H1 (cell line): ENCODE measurements around the gene ELFN1. TPM values are rescaled to one million over a fixed set of nuclear protein-coding genes. Genes with fewer than 3 reads are reported as not detected.

ENCODE experiments used
- CBX8 ChIP-seq: fragments of 300-800, 300-1000 bp; sonication (generic); IDR thresholded peaks from 2 replicates; pipeline ENCODE4 v1.7.1; 2016; ENCODE audit warnings: low read depth, low read length, borderline replicate concordance
- polyA plus RNA-seq, 7 experiments: library from polyadenylated mRNA; depleted of rRNA in 3 of 7; stranded (reverse) in 5 of 7; unstranded in 2 of 7; fragments of >200 nt in 5 of 7; fragments of 200-250 nt in 2 of 7; gene quantifications; 1 replicate in 5 of 7; 2 replicates in 1 of 7; 4 replicates in 1 of 7; pipeline versions ENCODE4 v1.2.1 to v1.2.3, GENCODE V29; 2011 to 2013; ENCODE audit warnings: missing spikeins in 2 of 7, mixed read lengths in 2 of 7
- total RNA-seq: library from RNA; stranded (reverse); fragmentation: NEBNext Ultra II Directional; extraction: Animal tissue kit (Norgen Biotek cat#: 25700); gene quantifications from 2 replicates; pipeline ENCODE4 v1.2.1, GENCODE V29; 2021

The ELFN1 gene
- total and polyA plus RNA-seq, 2 of the 8 experiments (the other 6 are each of a cell fraction or from before 2014, with no cell fraction given), result 2.0 to 4.5 TPM

DNA sequence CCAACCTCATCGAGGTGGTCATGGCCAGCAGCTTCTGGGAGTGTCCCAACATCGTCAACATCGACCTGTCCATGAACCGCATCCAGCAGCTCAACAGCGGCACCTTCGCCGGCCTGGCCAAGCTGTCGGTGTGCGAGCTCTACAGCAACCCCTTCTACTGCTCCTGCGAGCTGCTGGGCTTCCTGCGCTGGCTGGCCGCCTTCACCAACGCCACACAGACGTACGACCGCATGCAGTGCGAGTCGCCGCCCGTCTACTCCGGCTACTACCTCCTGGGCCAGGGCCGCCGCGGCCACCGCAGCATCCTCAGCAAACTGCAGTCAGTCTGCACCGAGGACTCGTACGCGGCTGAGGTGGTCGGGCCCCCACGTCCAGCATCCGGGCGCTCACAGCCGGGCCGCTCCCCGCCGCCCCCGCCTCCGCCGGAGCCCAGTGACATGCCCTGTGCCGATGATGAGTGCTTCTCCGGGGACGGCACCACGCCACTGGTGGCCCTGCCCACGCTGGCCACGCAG is 75.0 kb downstream of the ELFN1 start (continued):
- TF ChIP-seq CBX8, result no peak
